Measurements from ENCODE around the gene CARMIL1. TPM values are rescaled to one million over a fixed set of nuclear protein-coding genes. Genes with fewer than 3 reads are reported as not detected.

The CARMIL1 gene
- total RNA-seq, 2 donors from 2014 or later = 11.9 to 13.7 TPM

DNA sequence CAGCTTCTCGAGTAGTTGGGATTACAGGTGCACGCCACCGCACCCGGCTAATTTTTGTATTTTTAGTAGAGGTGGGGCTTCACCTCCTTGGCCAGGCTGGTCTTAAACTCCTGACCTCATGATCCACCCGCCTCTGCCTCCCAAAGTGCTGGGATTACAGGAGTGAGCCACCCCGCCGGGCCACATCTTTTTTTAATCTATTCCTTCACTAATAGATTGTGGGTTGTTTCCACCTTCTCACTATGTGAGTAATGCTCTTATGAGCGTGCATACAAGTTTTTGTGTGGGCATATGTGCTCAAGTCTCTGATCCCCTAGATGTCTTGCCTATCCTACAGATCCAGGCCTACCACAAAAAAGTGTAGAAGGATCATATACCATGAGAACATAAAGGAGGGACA is 30.7 kb downstream of the CARMIL1 start:
- WGBS, 2 donors = 95 to 98% methylated on average over 8 of the region's 8 CpGs
- no peaks in the 10 kb centered on the region for H3K9me3 ChIP-seq
- H3K4me3 ChIP-seq = no peak overlapping the region
- ATAC-seq (no peak), DNase-seq (no peak)
- intact Hi-C loops (cut with DNase I) = no loop called here
- no peaks in the 10 kb centered on the region for H3K36me3 ChIP-seq (replicated peaks in 1 of 2; ENCODE audit: insufficient read depth in 1 of 2, low read depth in 2 of 2)
- peaks cover 24% of the 10 kb centered on the region for H3K4me1 ChIP-seq
- no peaks in the 10 kb centered on the region for H3K27me3 ChIP-seq
- TF ChIP-seq, protein P1, sequence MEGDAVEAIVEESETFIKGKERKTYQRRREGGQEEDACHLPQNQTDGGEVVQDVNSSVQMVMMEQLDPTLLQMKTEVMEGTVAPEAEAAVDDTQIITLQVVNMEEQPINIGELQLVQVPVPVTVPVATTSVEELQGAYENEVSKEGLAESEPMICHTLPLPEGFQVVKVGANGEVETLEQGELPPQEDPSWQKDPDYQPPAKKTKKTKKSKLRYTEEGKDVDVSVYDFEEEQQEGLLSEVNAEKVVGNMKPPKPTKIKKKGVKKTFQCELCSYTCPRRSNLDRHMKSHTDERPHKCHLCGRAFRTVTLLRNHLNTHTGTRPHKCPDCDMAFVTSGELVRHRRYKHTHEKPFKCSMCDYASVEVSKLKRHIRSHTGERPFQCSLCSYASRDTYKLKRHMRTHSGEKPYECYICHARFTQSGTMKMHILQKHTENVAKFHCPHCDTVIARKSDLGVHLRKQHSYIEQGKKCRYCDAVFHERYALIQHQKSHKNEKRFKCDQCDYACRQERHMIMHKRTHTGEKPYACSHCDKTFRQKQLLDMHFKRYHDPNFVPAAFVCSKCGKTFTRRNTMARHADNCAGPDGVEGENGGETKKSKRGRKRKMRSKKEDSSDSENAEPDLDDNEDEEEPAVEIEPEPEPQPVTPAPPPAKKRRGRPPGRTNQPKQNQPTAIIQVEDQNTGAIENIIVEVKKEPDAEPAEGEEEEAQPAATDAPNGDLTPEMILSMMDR (IDR thresholded peaks at IDR 0.05) = no peak
- no peak for TF ChIP-seq POLR2A (IDR thresholded peaks at IDR 0.05)
- no peak overlapping the region for H3K27ac ChIP-seq

DNA sequence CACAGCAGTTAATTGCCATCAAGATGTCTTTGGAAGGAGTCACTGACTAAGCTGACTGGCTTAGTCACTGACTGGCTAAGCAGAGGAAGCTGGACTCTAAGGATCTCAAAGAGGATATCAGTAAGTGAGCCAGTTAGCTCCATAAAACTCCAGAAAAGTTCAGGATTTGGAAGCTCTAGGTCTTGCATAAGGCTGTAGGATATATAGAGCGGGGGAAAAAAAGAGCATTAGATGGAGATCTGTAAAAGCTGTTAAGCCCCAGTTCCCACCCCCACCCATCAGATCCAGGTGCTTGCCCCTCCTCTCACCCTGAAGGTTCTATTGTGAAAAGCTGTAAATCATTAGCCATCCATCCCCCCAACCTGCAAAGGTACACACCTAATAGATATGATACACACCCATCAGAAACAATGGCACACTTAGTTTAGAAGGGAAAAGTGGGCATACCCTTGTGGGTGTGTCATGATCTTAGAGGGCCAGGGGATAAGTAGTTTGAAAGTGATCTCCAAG is 32.2 kb downstream of the CARMIL1 start:
- H3K9me3 ChIP-seq = no peaks in the 10 kb centered on the region
- 93 to 95% methylated on average over 1 of the region's 1 CpG for WGBS, 2 donors
- DNase-seq (no peak), ATAC-seq (no peak)
- TF ChIP-seq, protein P1 (IDR thresholded peaks at IDR 0.05) = no peak
- no peak for TF ChIP-seq POLR2A (IDR thresholded peaks at IDR 0.05)
- H3K27me3 ChIP-seq = no peaks in the 10 kb centered on the region
- peaks cover 24% of the 10 kb centered on the region for H3K4me1 ChIP-seq
- intact Hi-C loops (cut with DNase I) = no loop called here
- H3K4me3 ChIP-seq = no peak overlapping the region
- no peak overlapping the region for H3K27ac ChIP-seq
- H3K36me3 ChIP-seq (replicated peaks in 1 of 2; ENCODE audit: insufficient read depth in 1 of 2, low read depth in 2 of 2) = no peaks in the 10 kb centered on the region

DNA sequence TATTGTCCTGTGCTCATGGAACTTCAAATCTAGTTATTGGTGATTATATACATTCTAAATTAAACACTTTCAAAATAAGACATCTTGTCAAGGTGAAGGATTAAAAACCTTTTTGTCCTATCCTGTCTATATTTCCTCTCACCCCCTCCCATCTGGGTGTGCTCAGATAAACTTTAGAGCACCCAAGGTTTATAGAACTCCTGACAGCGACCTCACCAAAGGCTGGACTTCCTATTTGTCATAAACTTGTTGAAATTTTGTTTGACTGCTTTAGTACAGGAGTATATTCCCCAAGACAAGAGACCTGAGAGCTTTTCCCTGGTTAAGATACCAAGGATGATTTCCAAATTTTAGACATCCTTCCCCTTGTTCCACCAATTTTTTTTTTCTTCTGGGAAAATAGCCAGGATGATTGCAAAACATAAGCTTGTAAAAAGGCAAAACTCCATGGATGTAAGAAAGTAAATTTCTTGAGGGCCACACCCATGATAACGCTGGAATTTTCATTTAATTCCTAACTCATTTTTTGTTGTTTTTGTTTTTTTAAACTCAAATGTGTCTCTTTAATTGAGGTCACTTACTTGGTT is 33.0 kb downstream of the CARMIL1 start:
- 60 to 66% methylated on average over 2 of the region's 2 CpGs for WGBS, 2 donors
- no peak overlapping the region for H3K4me3 ChIP-seq
- H3K36me3 ChIP-seq (replicated peaks in 1 of 2; ENCODE audit: insufficient read depth in 1 of 2, low read depth in 2 of 2) = no peaks in the 10 kb centered on the region
- intact Hi-C loops (cut with DNase I) = no loop called here
- H3K9me3 ChIP-seq = no peaks in the 10 kb centered on the region
- ATAC-seq = no peak
- DNase-seq = no peak
- H3K4me1 ChIP-seq = peaks cover 21% of the 10 kb centered on the region
- no peaks in the 10 kb centered on the region for H3K27me3 ChIP-seq
- TF ChIP-seq, protein P1 (IDR thresholded peaks at IDR 0.05) = no peak
- H3K27ac ChIP-seq = no peak overlapping the region

DNA sequence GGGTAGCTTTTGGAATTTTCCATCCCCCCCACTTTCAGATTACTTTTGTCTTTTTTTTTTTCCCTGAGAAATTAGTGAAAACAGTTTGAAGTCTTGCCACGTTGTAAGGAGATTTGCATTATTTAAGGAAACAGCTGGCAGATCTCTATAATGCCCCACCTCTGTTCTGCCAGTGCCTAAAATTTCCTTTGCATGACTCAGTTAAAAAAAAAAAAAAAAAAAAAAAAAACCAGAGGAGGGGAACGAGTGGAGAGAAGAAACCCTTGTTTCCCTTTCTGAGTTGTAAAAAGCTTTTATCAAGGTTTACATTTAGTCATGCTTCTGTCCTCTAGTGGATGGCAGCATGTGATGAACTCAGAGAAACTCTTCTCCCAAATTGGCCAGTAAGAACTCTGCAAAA is 33.5 kb downstream of the CARMIL1 start:
- H3K27ac ChIP-seq = no peak overlapping the region
- H3K4me1 ChIP-seq = peaks cover 16% of the 10 kb centered on the region
- no peaks in the 10 kb centered on the region for H3K27me3 ChIP-seq
- TF ChIP-seq POLR2A (IDR thresholded peaks at IDR 0.05) = no peak
- TF ChIP-seq, protein P1 (IDR thresholded peaks at IDR 0.05) = no peak
- WGBS, 2 donors = 9 to 14% methylated on average over 2 of the region's 2 CpGs
- ATAC-seq (no peak), DNase-seq (no peak)
- H3K36me3 ChIP-seq (replicated peaks in 1 of 2; ENCODE audit: insufficient read depth in 1 of 2, low read depth in 2 of 2) = no peaks in the 10 kb centered on the region
- intact Hi-C loops (cut with DNase I) = no loop called here
- H3K4me3 ChIP-seq = no peak overlapping the region
- no peaks in the 10 kb centered on the region for H3K9me3 ChIP-seq

DNA sequence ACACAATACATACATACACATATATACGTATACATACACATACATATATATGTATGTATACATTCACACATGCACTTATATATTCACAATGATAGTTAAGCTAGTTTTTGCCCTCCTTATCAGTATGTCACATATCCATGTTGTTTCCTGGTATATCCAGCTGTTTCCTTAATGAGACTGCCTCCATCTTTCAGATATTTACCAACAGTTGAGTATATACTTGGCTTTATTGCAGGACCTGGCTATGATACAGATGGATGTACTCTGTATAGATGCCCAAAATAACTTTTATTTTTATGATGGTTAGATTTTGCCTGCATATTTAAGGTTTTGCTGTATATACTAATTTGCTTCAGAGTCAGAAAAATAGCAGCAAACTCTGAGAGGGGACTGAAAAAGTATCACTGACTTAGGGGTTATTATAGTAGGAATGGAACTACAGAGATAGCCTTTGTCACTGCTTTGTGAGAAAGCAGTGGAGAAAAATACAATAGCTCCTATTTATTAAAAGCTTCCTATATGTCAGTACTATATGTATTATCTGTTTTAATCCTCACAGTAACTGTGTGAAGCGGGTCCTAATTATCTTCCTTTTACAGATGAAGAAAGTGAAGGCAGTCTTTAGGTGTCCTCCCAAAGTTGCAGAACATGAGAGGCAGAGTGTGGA is 35.5 kb downstream of the CARMIL1 start:
- no peak overlapping the region for H3K4me3 ChIP-seq
- H3K27me3 ChIP-seq = no peaks in the 10 kb centered on the region
- WGBS, 2 donors = 96% methylated on average over 2 of the region's 2 CpGs
- TF ChIP-seq POLR2A (IDR thresholded peaks at IDR 0.05) = no peak
- TF ChIP-seq, protein P1 (IDR thresholded peaks at IDR 0.05) = no peak
- ATAC-seq (no peak), DNase-seq (no peak)
- no peak overlapping the region for H3K27ac ChIP-seq
- intact Hi-C loops (cut with DNase I) = no loop called here
- no peaks in the 10 kb centered on the region for H3K9me3 ChIP-seq
- peaks cover 8% of the 10 kb centered on the region for H3K4me1 ChIP-seq
- H3K36me3 ChIP-seq (replicated peaks in 1 of 2; ENCODE audit: insufficient read depth in 1 of 2, low read depth in 2 of 2) = no peaks in the 10 kb centered on the region
